ENCODE data around the gene EIF3F.

EIF3F gene

GRCh38 chr11:8026982-8027381, 39.8 kb downstream of the EIF3F start:
- TF ChIP-seq, protein P1, sequence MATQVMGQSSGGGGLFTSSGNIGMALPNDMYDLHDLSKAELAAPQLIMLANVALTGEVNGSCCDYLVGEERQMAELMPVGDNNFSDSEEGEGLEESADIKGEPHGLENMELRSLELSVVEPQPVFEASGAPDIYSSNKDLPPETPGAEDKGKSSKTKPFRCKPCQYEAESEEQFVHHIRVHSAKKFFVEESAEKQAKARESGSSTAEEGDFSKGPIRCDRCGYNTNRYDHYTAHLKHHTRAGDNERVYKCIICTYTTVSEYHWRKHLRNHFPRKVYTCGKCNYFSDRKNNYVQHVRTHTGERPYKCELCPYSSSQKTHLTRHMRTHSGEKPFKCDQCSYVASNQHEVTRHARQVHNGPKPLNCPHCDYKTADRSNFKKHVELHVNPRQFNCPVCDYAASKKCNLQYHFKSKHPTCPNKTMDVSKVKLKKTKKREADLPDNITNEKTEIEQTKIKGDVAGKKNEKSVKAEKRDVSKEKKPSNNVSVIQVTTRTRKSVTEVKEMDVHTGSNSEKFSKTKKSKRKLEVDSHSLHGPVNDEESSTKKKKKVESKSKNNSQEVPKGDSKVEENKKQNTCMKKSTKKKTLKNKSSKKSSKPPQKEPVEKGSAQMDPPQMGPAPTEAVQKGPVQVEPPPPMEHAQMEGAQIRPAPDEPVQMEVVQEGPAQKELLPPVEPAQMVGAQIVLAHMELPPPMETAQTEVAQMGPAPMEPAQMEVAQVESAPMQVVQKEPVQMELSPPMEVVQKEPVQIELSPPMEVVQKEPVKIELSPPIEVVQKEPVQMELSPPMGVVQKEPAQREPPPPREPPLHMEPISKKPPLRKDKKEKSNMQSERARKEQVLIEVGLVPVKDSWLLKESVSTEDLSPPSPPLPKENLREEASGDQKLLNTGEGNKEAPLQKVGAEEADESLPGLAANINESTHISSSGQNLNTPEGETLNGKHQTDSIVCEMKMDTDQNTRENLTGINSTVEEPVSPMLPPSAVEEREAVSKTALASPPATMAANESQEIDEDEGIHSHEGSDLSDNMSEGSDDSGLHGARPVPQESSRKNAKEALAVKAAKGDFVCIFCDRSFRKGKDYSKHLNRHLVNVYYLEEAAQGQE (IDR thresholded peaks at IDR 0.05; ENCODE audit: low read depth): no peak
- TF ChIP-seq FOXM1 (IDR thresholded peaks at IDR 0.05; ENCODE audit: borderline replicate concordance, low read depth) (no peak), TEAD4 (IDR thresholded peaks at IDR 0.05) (no peak), CREB1 (IDR thresholded peaks at IDR 0.05; ENCODE audit: low read depth) (no peak), RAD21 (IDR thresholded peaks at IDR 0.05; ENCODE audit: low read depth) (no peak), ZBTB7A (IDR thresholded peaks at IDR 0.05; ENCODE audit: low read depth) (no peak), USF1 (IDR thresholded peaks at IDR 0.05) (no peak), NFIC (IDR thresholded peaks at IDR 0.05) (no peak), EP300 (IDR thresholded peaks at IDR 0.05; ENCODE audit: borderline replicate concordance) (no peak), EGR1 (IDR thresholded peaks at IDR 0.05) (no peak), YY1 (IDR thresholded peaks at IDR 0.05; ENCODE audit: low read depth) (no peak), TAF1 (IDR thresholded peaks at IDR 0.05; ENCODE audit: low read depth) (no peak), TCF12 (IDR thresholded peaks at IDR 0.05; ENCODE audit: low read depth) (no peak), CEBPB (IDR thresholded peaks at IDR 0.05) (no peak)
- TF ChIP-seq, protein P2, sequence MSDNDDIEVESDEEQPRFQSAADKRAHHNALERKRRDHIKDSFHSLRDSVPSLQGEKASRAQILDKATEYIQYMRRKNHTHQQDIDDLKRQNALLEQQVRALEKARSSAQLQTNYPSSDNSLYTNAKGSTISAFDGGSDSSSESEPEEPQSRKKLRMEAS (IDR thresholded peaks at IDR 0.05): no peak

DNA sequence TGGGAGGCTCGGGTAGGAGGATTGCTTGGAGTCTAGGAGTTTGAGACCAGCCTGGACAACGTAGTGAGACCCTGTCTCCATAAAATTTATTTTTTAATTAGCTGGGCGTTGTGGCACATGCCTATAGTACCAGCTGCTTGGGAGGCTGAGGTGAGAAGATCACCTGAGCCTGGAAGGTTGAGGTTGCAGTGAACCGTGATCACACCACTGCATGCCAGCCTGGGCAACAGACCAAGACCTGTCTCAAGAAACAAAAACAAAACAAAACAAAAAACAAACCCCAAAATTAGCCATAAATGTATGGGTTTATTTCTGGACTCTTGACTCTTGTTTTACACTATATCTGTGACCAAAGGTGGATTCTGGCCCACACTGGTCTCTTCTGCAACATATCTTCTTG, 41.6 kb downstream of the EIF3F start:
- no peak for TF ChIP-seq RAD21 (IDR thresholded peaks at IDR 0.05; ENCODE audit: low read depth)
- no peak for TF ChIP-seq TCF12 (IDR thresholded peaks at IDR 0.05; ENCODE audit: low read depth)
- TF ChIP-seq CEBPB (IDR thresholded peaks at IDR 0.05): no peak
- no peak for TF ChIP-seq TAF1 (IDR thresholded peaks at IDR 0.05; ENCODE audit: low read depth)
- TF ChIP-seq, protein P2 (IDR thresholded peaks at IDR 0.05): no peak
- no peak for TF ChIP-seq NFIC (IDR thresholded peaks at IDR 0.05)
- TF ChIP-seq USF1 (IDR thresholded peaks at IDR 0.05): no peak
- TF ChIP-seq, protein P1 (IDR thresholded peaks at IDR 0.05; ENCODE audit: low read depth): no peak
- TF ChIP-seq ZBTB7A (IDR thresholded peaks at IDR 0.05; ENCODE audit: low read depth): no peak
- no peak for TF ChIP-seq CREB1 (IDR thresholded peaks at IDR 0.05; ENCODE audit: low read depth)
- TF ChIP-seq TEAD4 (IDR thresholded peaks at IDR 0.05): no peak
- TF ChIP-seq YY1 (IDR thresholded peaks at IDR 0.05; ENCODE audit: low read depth): no peak
- no peak for TF ChIP-seq EGR1 (IDR thresholded peaks at IDR 0.05)
- no peak for TF ChIP-seq EP300 (IDR thresholded peaks at IDR 0.05; ENCODE audit: borderline replicate concordance)
- no peak for TF ChIP-seq FOXM1 (IDR thresholded peaks at IDR 0.05; ENCODE audit: borderline replicate concordance, low read depth)

- TF ChIP-seq RAD21 (IDR thresholded peaks at IDR 0.05; ENCODE audit: low read depth) (no peak), CREB1 (IDR thresholded peaks at IDR 0.05; ENCODE audit: low read depth) (no peak), EGR1 (IDR thresholded peaks at IDR 0.05) (no peak), CEBPB (IDR thresholded peaks at IDR 0.05) (no peak), ZBTB7A (IDR thresholded peaks at IDR 0.05; ENCODE audit: low read depth) (no peak), EP300 (IDR thresholded peaks at IDR 0.05; ENCODE audit: borderline replicate concordance) (no peak), TCF12 (IDR thresholded peaks at IDR 0.05; ENCODE audit: low read depth) (no peak), TEAD4 (IDR thresholded peaks at IDR 0.05) (no peak), NFIC (IDR thresholded peaks at IDR 0.05) (no peak), FOXM1 (IDR thresholded peaks at IDR 0.05; ENCODE audit: borderline replicate concordance, low read depth) (no peak), YY1 (IDR thresholded peaks at IDR 0.05; ENCODE audit: low read depth) (no peak), TAF1 (IDR thresholded peaks at IDR 0.05; ENCODE audit: low read depth) (no peak), USF1 (IDR thresholded peaks at IDR 0.05) (no peak)
- TF ChIP-seq, protein P1 (IDR thresholded peaks at IDR 0.05; ENCODE audit: low read depth): no peak
- TF ChIP-seq, protein P2 (IDR thresholded peaks at IDR 0.05): no peak
These were observed 43.5 kb downstream of the EIF3F start for GRCh38 chr11:8030526-8031247.
